NCI-H1694 treated with DMSO at 0.1 percent for 48 hours (cell line): ENCODE measurements around the gene SUGT1.
A peak's percentile ranks its signal among the peaks of the same experiment; 100 is the strongest.

ENCODE experiments used
- DNase-seq: peaks from one replicate; lab custom pipeline; 2025; lab: John Stamatoyannopoulos, UW

SUGT1 gene

DNA sequence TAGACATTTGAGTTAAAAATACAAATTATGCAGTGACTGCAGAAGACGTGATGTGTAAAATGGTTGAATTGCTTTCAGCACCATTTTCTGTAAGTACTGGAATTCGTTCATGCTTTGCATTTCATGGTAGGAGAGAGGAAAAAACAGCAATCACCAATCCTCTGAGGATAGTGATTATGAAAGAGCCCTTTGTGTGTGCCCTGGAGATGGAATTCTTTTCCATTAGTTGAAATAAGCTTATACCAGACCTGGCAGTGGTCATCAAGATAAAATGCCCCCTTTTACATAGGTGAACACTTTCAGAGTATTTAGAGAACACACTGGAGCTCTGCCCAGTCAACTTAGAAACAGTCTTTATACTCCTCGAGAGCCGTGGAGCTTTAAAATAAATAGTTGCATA lies 85.3 kb downstream of the SUGT1 start:
- DNase-seq = no peak

DNA sequence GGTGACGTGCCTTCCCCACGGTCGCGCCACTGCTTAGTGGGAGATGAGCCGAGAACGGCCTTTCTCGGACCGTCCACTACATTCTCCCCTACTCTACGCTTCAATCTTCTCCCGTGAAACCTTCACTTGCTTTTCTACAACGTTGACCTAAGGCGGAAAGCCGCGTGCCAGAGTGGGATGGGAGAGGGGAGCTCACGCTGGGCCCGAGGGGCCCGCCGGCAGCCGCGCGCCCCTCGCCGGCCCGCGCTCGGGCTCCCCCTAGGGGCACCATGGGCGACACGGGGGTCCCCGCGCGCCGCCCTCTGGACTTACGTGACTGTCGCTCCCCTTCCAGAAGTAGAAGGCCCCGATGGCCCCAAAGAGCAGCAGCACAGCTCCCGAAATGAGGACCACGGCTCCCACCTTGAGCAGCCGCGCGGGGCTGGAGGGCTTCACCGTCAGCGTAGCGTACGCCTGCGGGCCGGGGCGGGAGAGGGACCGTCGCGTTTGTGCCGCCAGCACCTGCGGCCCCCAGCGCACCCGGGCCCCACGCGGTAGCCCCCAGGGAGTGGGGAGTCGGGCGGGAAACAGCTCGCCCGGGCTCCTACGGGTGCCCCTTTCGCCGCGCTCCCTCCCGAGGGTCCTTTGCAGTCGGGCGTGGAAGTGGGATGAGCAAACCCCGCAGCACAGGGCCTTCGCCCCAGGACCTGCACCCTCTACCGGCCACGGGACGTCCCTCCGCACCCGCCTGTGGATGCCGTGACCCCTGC lies 86.3 kb downstream of the SUGT1 start:
- no peak for DNase-seq

DNA sequence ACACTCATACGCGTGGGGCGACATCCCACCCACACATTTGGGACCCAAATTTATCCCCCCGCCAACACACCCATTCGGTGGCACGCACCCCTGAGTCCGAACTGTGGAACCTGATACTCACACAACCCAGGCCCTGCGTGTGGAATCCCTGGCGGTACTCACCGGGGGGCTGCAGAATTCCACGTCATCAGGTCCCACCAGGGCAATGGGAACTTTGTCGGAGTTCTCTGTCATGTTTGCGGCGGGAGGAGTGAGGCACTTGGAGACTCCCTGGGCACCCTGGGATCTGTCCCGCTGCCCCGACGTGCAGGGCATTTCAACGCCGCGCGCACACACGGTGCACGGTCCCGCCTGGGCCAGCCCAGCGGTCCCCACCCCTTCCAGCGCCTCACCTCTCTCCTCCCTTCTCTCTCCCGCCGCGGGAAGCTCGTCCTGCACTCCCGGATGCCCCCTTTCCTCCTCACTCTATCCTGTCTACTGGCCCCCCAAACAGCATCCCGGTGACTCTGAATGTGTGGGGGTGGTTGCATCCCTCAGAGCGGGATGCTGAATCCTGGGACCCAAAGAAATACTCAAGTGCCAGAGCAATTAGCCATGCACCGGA lies 86.9 kb downstream of the SUGT1 start, which contains the start of gene CNMD:
Gene CNMD, minus strand, starts transcription at position 353 of the 604 bp plus-strand sequence. Its CDS starts 119 bp downstream, at position 234.
- DNase-seq = no peak

DNA sequence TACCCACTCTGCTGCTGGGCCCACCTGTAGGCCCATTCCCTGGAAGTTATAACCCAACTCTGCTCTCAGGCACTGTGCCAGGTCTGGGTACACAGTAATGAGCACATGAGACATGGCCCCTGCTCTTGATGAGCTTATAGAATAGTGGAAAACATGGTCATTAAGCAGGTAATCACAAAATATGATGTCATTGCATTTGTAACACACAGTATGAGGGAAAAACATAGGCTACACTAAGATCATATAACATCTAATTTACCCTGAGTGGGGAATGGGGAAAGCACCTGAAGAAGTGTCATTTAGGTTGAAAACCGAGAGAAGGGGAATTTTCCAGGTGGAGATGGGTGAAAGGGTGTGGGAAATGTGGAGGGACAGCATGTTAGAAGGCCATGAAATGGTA lies 90.9 kb downstream of the SUGT1 start:
- no peak for DNase-seq

DNA sequence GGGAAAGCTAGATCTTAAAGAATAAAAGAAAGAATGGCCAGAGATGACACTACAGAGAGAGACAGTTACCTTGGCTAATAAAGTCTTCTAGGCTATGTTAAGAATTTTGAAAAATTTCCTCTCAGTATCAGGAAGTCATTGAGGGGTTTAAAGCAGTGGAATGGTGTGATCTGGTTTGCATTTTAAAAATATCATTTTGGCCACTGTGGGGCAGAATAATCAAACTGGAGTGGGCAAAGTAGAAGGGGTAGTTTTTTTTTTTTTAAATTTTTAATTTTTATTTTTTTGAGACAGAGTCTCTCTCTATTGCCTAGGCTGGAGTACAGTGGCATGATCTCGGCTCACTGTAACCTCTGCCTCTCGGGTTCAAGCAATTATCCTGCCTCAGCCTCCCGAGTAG lies 91.4 kb downstream of the SUGT1 start:
- DNase-seq = no peak

DNA sequence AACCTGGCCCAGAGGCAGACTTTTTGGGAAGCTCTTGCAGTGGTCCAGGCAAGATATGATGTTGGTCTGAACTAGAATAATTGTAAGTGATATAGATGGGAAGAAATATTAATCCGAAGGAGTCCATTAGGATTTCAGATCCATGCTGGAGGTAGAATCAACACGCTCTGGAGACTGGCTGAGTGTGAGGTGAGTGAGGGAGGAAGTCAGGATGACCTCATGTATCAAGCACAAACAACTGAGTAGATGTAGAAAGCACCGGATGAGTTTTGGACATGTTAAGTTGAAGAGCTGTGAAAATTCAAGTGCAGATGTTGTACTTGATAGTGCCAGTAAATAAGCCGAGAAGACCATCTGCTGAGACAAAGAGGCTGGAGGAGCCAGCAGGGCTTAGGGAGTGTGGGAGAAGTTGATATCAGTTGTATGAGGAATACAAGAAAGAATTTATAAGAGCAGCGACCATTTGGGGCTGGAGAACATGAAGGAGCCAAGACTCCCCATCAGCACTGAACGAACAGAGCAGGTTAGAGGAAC lies 92.3 kb downstream of the SUGT1 start:
- DNase-seq = peak; percentile 69

DNA sequence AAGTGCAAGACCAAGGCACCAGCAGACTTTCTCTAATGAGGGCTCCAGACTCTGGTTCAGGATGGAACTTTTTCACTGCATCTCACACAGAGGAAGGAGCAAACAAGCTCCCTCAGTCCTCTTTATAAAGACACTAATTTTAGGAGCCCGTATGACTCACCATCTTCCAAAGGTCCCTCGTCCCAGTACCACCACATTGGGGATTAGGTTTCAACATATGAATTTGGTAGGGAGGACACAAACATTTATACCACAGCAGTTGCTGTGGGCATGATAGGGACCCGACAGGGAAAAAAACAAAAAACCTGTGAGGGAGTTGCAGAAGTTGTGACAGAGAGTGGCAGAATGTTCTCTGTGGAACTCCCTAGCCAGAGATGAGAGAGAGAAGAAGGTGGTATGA lies 93.5 kb downstream of the SUGT1 start:
- DNase-seq = no peak

DNA sequence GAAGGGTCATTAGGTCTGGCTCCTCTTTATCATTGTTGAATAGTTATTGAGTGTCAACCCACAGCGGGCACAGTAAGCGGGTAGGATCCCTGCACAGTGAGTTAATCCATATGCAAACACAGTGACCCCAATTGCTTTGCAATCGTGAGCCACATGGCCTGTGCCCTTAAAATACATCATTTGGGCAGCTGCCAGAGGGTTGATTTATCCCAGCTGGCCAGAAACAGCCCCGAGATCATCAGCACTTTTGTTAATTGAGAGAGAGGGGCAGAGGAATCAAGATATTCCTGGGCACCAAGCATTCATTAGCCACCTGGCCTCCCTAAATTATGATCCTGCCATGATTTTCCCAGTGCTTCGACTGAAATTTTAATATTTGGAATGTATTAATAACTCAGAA lies 96.8 kb downstream of the SUGT1 start:
- DNase-seq = peak; percentile 78
